ENCODE measurements around the gene NUDT4.

GRCh38 chr12:93361151-93361919 is 16.4 kb upstream of the NUDT4 start:
- TF ChIP-seq EZH2phosphoT487 (IDR thresholded peaks at IDR 0.05; ENCODE audit: borderline replicate concordance, low read length) (no peak), EZH2 (IDR thresholded peaks at IDR 0.05; ENCODE audit: low read length, unreplicated experiment) (no peak)

All from PC-3 (cell line).